IPS-18a (cell line): Measurements from ENCODE around the gene IFITM10.
A peak's percentile ranks its signal among the peaks of the same experiment; 100 is the strongest.

ENCODE experiments used
- H3K27ac ChIP-seq: one replicate; pipeline ENCODE4 v1.5.1; 2013; ENCODE audit warnings: low read length
- H3K27me3 ChIP-seq: one replicate; pipeline ENCODE4 v1.6.1; 2013; ENCODE audit warnings: mild to moderate bottlenecking, low read length; ENCODE audit not compliant: control insufficient read depth, insufficient read depth
- H3K36me3 ChIP-seq: one replicate; pipeline ENCODE4 v1.6.1; 2013; ENCODE audit warnings: low read depth, low read length; ENCODE audit not compliant: control insufficient read depth
- H3K4me1 ChIP-seq: one replicate; pipeline ENCODE4 v1.6.1; 2013; ENCODE audit warnings: low read depth, low read length; ENCODE audit not compliant: control insufficient read depth
- H3K4me3 ChIP-seq: one replicate; pipeline ENCODE4 v1.5.1; 2013; ENCODE audit warnings: low read length
- H3K9ac ChIP-seq: one replicate; pipeline ENCODE4 v1.6.1; 2013; ENCODE audit warnings: mild to moderate bottlenecking, low read length, moderate library complexity
- H3K9me3 ChIP-seq: one replicate; pipeline ENCODE4 v1.6.1; 2013; ENCODE audit warnings: low read depth, low read length; ENCODE audit not compliant: control insufficient read depth

The IFITM10 gene

DNA sequence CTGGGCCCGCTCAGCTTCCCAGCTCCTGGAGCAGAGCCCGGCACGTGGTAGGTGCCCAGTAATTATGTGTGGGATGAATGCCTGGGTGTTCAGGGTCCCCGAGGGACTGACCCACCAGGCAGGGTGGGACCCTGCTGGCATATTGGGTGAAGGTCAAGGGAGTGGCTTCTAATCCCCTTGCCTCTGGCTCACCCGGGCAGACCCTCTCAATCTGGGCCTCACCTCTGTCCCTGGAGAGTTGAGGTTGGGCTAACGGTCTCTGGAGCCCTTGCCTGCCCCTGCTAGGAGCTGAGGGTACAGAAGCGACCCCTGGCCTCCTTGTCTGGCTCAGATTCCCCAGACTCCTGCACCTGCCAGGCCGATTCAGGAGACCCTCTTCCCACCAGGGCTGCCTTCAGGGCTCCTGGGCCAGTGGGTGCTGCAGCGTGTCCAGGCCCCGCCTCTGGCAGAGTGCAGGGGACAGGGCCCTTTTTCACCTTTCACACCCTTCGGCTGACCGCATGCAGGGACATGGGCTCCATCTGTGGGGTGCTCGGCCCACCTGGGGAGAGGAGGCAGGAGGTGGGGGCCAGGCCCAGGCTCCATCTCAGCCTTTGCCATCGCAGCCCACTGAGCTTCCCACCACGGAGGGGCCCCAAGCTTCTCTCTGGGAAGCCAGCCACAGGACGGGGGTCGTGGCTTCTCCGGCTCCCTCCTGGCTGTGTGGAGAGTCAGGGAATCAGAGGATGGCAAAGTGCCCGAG lies 17.2 kb upstream of the IFITM10 start:
- Histone ChIP-seq H3K36me3 (no peaks in the 10 kb centered on the region), H3K27ac (no peak overlapping the region), H3K27me3 (no peaks in the 10 kb centered on the region), H3K4me3 (no peak overlapping the region), H3K4me1 (peaks cover 5% of the 10 kb centered on the region), H3K9me3 (no peaks in the 10 kb centered on the region), H3K9ac (no peak overlapping the region)

- Histone ChIP-seq H3K36me3 (no peaks in the 10 kb centered on the region), H3K4me1 (no peaks in the 10 kb centered on the region), H3K9ac (no peak overlapping the region), H3K4me3 (no peak overlapping the region), H3K27me3 (no peaks in the 10 kb centered on the region), H3K27ac (no peak overlapping the region), H3K9me3 (no peaks in the 10 kb centered on the region)
These were observed 16.5 kb upstream of the IFITM10 start for GRCh38 chr11:1766719-1767398.

- Histone ChIP-seq H3K4me3 (no peak overlapping the region), H3K4me1 (no peaks in the 10 kb centered on the region), H3K36me3 (no peaks in the 10 kb centered on the region), H3K27me3 (no peaks in the 10 kb centered on the region), H3K9me3 (no peaks in the 10 kb centered on the region), H3K27ac (no peak overlapping the region), H3K9ac (no peak overlapping the region)
These were observed 15.7 kb upstream of the IFITM10 start for GRCh38 chr11:1765871-1766718.

- Histone ChIP-seq H3K4me1 (no peaks in the 10 kb centered on the region), H3K27ac (no peak within 1 kb of the TSS), H3K9ac (peak within 1 kb of the TSS; percentile 70), H3K36me3 (peaks cover 3% of the 10 kb centered on the region), H3K4me3 (peak within 1 kb of the TSS; percentile 78), H3K27me3 (no peaks in the 10 kb centered on the region), H3K9me3 (no peaks in the 10 kb centered on the region)
These were observed 13.6 kb upstream of the IFITM10 start, which contains the start of gene CTSD for GRCh38 chr11:1763796-1764661. Gene CTSD (minus strand): TSS chr11:1763927. CDS start chr11:1763859, 68 bp downstream.

GRCh38 chr11:1763336-1763795 lies 13.0 kb upstream of the IFITM10 start:
- no peaks in the 10 kb centered on the region for H3K27me3 ChIP-seq
- peak overlapping the region; percentile 70 for H3K9ac ChIP-seq
- peak overlapping the region; percentile 78 for H3K4me3 ChIP-seq
- no peak overlapping the region for H3K27ac ChIP-seq
- no peaks in the 10 kb centered on the region for H3K4me1 ChIP-seq
- peaks cover 3% of the 10 kb centered on the region for H3K36me3 ChIP-seq
- H3K9me3 ChIP-seq = no peaks in the 10 kb centered on the region

DNA sequence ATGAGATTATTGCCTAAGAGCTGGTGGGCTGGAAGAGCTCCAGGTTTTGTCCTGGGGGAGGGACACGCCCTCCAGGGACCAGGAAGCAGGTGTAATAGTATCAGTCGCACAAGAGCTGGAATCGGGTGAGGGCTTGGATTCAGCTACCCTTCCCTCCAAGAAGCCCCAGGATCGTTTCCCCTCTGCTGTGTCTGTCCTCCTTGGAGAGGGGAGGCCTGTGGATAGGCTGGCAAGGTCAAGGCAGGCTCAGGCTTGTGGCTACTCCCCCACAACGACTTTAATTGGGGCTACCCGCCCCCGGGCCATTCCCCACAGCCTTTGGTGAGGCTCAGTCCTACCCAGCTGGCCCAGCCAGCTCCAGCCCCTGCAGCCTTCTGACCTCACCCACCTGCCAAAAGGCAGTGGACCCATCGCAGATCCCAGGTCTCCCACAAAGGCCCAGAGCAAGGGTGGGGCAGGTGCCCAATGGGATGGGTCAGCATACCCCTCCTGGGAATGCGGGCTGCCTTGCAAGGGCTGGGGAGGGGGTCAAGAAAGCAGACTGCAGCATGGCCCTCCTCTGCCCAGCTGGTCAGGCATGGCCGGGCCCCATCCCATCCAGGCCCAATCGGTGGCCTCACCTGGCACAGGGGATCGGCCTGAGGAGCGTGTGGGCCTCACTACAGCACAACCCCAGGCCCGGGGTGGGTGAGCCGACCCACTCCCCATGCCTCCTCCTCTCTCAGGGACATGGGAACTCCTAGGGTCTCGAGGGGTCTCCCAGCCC lies 12.3 kb upstream of the IFITM10 start:
- Histone ChIP-seq H3K27me3 (no peaks in the 10 kb centered on the region), H3K36me3 (peaks cover 3% of the 10 kb centered on the region), H3K9ac (peak overlapping the region; percentile 70), H3K27ac (no peak overlapping the region), H3K4me3 (peak overlapping the region; percentile 78), H3K9me3 (no peaks in the 10 kb centered on the region), H3K4me1 (no peaks in the 10 kb centered on the region)

DNA sequence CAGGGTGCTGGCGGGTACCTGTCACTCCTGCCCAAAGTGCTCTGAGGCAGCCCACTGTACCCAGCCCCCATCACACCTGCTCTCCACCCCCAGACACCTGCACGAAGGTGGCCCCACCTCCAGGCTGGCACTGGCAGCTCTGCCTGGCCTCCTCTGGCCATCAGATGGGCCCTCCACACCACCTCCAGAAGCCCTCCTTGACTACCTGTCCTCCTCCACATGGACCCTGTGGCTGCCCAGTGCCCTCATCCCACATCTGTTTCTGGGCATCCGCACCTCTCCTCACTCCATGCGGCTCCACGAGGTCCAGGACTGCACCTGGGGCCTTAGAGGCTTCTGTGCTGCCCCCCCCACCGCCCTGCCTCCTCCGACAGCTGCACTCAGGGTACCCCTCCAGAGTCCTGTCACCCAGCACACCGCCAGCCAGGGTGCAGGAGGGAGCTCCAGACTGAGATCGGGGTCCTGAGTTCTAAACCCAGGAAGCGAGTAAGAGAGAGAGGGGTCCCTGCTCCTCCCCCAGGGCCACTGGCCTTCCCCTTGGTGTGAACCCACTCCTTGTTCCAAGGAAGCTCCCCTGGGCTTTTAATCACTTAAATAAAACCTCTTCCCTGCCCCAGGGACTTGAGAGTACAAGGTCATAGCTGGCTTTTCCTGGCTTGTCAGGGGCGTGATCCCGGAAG lies 11.6 kb upstream of the IFITM10 start:
- H3K4me1 ChIP-seq = no peaks in the 10 kb centered on the region
- peaks cover 3% of the 10 kb centered on the region for H3K36me3 ChIP-seq
- H3K9me3 ChIP-seq = no peaks in the 10 kb centered on the region
- no peak overlapping the region for H3K4me3 ChIP-seq
- H3K9ac ChIP-seq = no peak overlapping the region
- H3K27me3 ChIP-seq = no peaks in the 10 kb centered on the region
- H3K27ac ChIP-seq = no peak overlapping the region

DNA sequence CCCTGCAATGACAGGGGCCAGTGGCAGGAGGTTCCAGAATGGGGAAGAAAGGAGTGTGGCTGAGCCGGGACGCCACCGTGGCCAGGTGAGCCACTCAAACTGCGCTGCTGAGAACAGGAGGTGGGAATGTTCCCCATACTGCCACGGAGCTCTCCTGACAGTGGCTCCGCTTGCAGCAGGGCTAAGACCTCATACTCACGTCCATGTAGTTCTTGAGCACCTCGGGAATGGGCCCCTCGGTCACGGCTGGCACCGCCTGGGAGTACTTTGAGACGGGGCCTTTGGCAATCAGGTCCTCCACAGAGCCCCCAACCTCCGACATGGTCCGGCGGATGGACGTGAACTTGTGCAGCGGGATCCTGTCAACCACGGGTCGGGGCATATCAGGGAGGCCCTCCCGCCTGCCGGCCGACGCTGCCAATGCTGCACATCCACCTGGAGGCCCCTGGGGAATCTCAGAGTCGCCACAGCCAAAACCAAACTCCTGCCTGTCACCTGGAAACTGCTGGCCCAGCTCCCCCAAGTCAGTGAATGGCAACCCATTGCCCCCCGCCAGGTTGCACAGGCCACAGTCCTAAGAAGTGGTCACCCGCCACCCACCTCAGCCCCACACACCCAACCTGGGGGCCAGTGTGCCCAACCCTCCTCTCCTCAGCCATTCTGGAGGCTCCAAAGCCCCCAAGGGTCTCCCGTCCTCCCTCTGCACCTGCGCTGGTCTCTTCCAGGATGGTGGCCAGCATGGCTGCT lies 10.9 kb upstream of the IFITM10 start:
- Histone ChIP-seq H3K4me1 (no peaks in the 10 kb centered on the region), H3K9ac (no peak overlapping the region), H3K27me3 (no peaks in the 10 kb centered on the region), H3K36me3 (peaks cover 3% of the 10 kb centered on the region), H3K9me3 (no peaks in the 10 kb centered on the region), H3K4me3 (no peak overlapping the region), H3K27ac (no peak overlapping the region)

- Histone ChIP-seq H3K36me3 (peaks cover 3% of the 10 kb centered on the region), H3K27me3 (no peaks in the 10 kb centered on the region), H3K4me1 (no peaks in the 10 kb centered on the region), H3K9ac (no peak overlapping the region), H3K27ac (no peak overlapping the region), H3K4me3 (no peak overlapping the region), H3K9me3 (no peaks in the 10 kb centered on the region)
These were observed 10.1 kb upstream of the IFITM10 start for GRCh38 chr11:1760351-1761109.
